ACC112 (cell line): ENCODE measurements around the gene RORC.

Experiments used
- H2AFZ ChIP-seq: fragments of 200-600 bp; sonication (generic); one replicate; pipeline ENCODE4 v1.6.0; 2017; ENCODE audit warnings: antibody characterized with exemption, low read length; ENCODE audit not compliant: unreplicated experiment
- H3K27ac ChIP-seq: fragments of 200-600 bp; sonication (generic); 2 replicates; pipeline ENCODE4 v1.5.1; 2014; ENCODE audit warnings: low read depth, mild to moderate bottlenecking, antibody characterized with exemption, low read length, moderate library complexity
- H3K27me3 ChIP-seq: fragments of 200-600 bp; sonication (generic); 2 replicates; pipeline ENCODE4 v1.6.1; 2014; ENCODE audit warnings: mild to moderate bottlenecking, antibody characterized with exemption, low read length, moderate library complexity, mixed read lengths; ENCODE audit not compliant: insufficient read depth
- H3K36me3 ChIP-seq: fragments of 200-600 bp; sonication (generic); 2 replicates; pipeline ENCODE4 v1.6.1; 2016; ENCODE audit warnings: mild to moderate bottlenecking, antibody characterized with exemption, low read length, moderate library complexity, mixed read lengths; ENCODE audit not compliant: insufficient read depth
- H3K4me1 ChIP-seq: fragments of 200-600 bp; sonication (generic); one replicate; pipeline ENCODE4 v1.6.1; 2016; ENCODE audit warnings: low read length, mixed read lengths; ENCODE audit not compliant: insufficient read depth, unreplicated experiment, control insufficient read depth
- H3K4me3 ChIP-seq: fragments of 200-600 bp; sonication (generic); 2 replicates; pipeline ENCODE4 v1.5.1; 2014; ENCODE audit warnings: mild to moderate bottlenecking, low read depth, low read length
- H3K79me2 ChIP-seq: fragments of 200-600 bp; sonication (generic); one replicate; pipeline ENCODE4 v1.6.0; 2016; ENCODE audit warnings: low read length; ENCODE audit not compliant: control insufficient read depth, unreplicated experiment, insufficient read depth

RORC gene

GRCh38 chr1:151806170-151806569 lies 25.4 kb downstream of the RORC start:
- Histone ChIP-seq H3K79me2 (no peaks in the 10 kb centered on the region), H3K27ac (no peak overlapping the region), H2AFZ (no peak overlapping the region), H3K36me3 (no peaks in the 10 kb centered on the region), H3K4me3 (no peak overlapping the region), H3K27me3 (peaks cover 75% of the 10 kb centered on the region), H3K4me1 (peaks cover 3% of the 10 kb centered on the region)

- Histone ChIP-seq H3K4me1 (no peaks in the 10 kb centered on the region), H3K79me2 (no peaks in the 10 kb centered on the region), H3K27ac (no peak within 1 kb of the TSS), H3K36me3 (no peaks in the 10 kb centered on the region), H2AFZ (no peak within 1 kb of the TSS), H3K27me3 (peaks cover 84% of the 10 kb centered on the region), H3K4me3 (no peak within 1 kb of the TSS)
Measured at GRCh38 chr1:151805066-151805820, 26.4 kb downstream of the RORC start, which contains the start of gene LINGO4. LINGO4 (minus strand) TSS chr1:151805419; CDS start chr1:151802704, 2,715 bp downstream.

- no peak overlapping the region for H3K4me3 ChIP-seq
- peaks cover 98% of the 10 kb centered on the region for H3K27me3 ChIP-seq
- no peaks in the 10 kb centered on the region for H3K4me1 ChIP-seq
- H3K27ac ChIP-seq = no peak overlapping the region
- no peaks in the 10 kb centered on the region for H3K79me2 ChIP-seq
- no peak overlapping the region for H2AFZ ChIP-seq
- no peaks in the 10 kb centered on the region for H3K36me3 ChIP-seq
Measured at GRCh38 chr1:151803915-151804314, 27.7 kb downstream of the RORC start.

- H3K27me3 ChIP-seq = peaks cover 98% of the 10 kb centered on the region
- no peaks in the 10 kb centered on the region for H3K4me1 ChIP-seq
- H2AFZ ChIP-seq = no peak overlapping the region
- no peaks in the 10 kb centered on the region for H3K36me3 ChIP-seq
- no peaks in the 10 kb centered on the region for H3K79me2 ChIP-seq
- no peak overlapping the region for H3K27ac ChIP-seq
- no peak overlapping the region for H3K4me3 ChIP-seq
Measured at GRCh38 chr1:151803164-151803563, 28.4 kb downstream of the RORC start.

GRCh38 chr1:151802372-151802771 lies 29.2 kb downstream of the RORC start:
- H3K4me1 ChIP-seq = no peaks in the 10 kb centered on the region
- no peaks in the 10 kb centered on the region for H3K36me3 ChIP-seq
- H3K27ac ChIP-seq = no peak overlapping the region
- H3K79me2 ChIP-seq = no peaks in the 10 kb centered on the region
- H3K4me3 ChIP-seq = no peak overlapping the region
- H3K27me3 ChIP-seq = peaks cover 97% of the 10 kb centered on the region
- H2AFZ ChIP-seq = no peak overlapping the region

- no peak overlapping the region for H3K27ac ChIP-seq
- no peaks in the 10 kb centered on the region for H3K79me2 ChIP-seq
- H3K4me3 ChIP-seq = no peak overlapping the region
- H3K4me1 ChIP-seq = no peaks in the 10 kb centered on the region
- H3K27me3 ChIP-seq = peaks cover 91% of the 10 kb centered on the region
- no peak overlapping the region for H2AFZ ChIP-seq
- no peaks in the 10 kb centered on the region for H3K36me3 ChIP-seq
Measured at GRCh38 chr1:151801846-151802245, 29.8 kb downstream of the RORC start.

GRCh38 chr1:151801310-151801820 lies 30.2 kb downstream of the RORC start:
- Histone ChIP-seq H3K36me3 (no peaks in the 10 kb centered on the region), H3K79me2 (no peaks in the 10 kb centered on the region), H3K4me1 (no peaks in the 10 kb centered on the region)

GRCh38 chr1:151800830-151801229 lies 30.8 kb downstream of the RORC start:
- no peaks in the 10 kb centered on the region for H3K4me1 ChIP-seq

More at GRCh38 chr1:151801310-151801820, 30.2 kb downstream of the RORC start:
- Histone ChIP-seq H3K4me3 (no peak overlapping the region), H3K27ac (no peak overlapping the region), H3K27me3 (peaks cover 87% of the 10 kb centered on the region), H2AFZ (no peak overlapping the region)

GRCh38 chr1:151799179-151800022 lies 32.2 kb downstream of the RORC start:
- no peaks in the 10 kb centered on the region for H3K36me3 ChIP-seq
- H3K79me2 ChIP-seq = no peaks in the 10 kb centered on the region
- peaks cover 73% of the 10 kb centered on the region for H3K27me3 ChIP-seq
- no peaks in the 10 kb centered on the region for H3K4me1 ChIP-seq
- no peak overlapping the region for H3K27ac ChIP-seq
- H2AFZ ChIP-seq = no peak overlapping the region
- H3K4me3 ChIP-seq = no peak overlapping the region

More at GRCh38 chr1:151800830-151801229, 30.8 kb downstream of the RORC start:
- Histone ChIP-seq H3K27ac (no peak overlapping the region), H3K36me3 (no peaks in the 10 kb centered on the region), H2AFZ (no peak overlapping the region), H3K79me2 (no peaks in the 10 kb centered on the region), H3K4me3 (no peak overlapping the region), H3K27me3 (peaks cover 87% of the 10 kb centered on the region)

GRCh38 chr1:151798571-151798970 lies 33.0 kb downstream of the RORC start:
- Histone ChIP-seq H2AFZ (no peak overlapping the region), H3K36me3 (no peaks in the 10 kb centered on the region), H3K27ac (no peak overlapping the region), H3K4me3 (no peak overlapping the region), H3K27me3 (peaks cover 64% of the 10 kb centered on the region), H3K79me2 (no peaks in the 10 kb centered on the region), H3K4me1 (no peaks in the 10 kb centered on the region)
